CD14-positive monocyte (primary cell): Measurements from ENCODE around the gene INPP4B. TPM values are rescaled to one million over a fixed set of nuclear protein-coding genes. Genes with fewer than 3 reads are reported as not detected.

Experiments used
- DNase-seq, 3 donors: peaks; one replicate each; pipeline ENCODE4 v3.0.0-alpha.2; 2011 to 2022
- H2AFZ ChIP-seq: 2 replicates; pipeline ENCODE4 v1.6.0; 2012; ENCODE audit warnings: mild to moderate bottlenecking, low read depth, low read length, inconsistent platforms; ENCODE audit not compliant: insufficient read depth, poor library complexity, severe bottlenecking
- H3K27ac ChIP-seq, 2 donors: 1 replicate in 1 of 2; 2 replicates in 1 of 2; pipeline ENCODE4 v1.5.1; 2012 to 2013; ENCODE audit warnings: low read length in 2 of 2, control low read depth in 1 of 2, inconsistent platforms in 1 of 2, low read depth in 1 of 2, mild to moderate bottlenecking in 1 of 2
- H3K27me3 ChIP-seq, 2 donors: one replicate each; pipeline versions ENCODE4 v1.6.0 to v1.6.1; 2011 to 2013; ENCODE audit warnings: low read length in 2 of 2; ENCODE audit not compliant: control insufficient read depth in 2 of 2, insufficient read depth in 2 of 2
- H3K36me3 ChIP-seq, 2 donors: replicated peaks in 1 of 2; 1 replicate in 1 of 2; 2 replicates in 1 of 2; pipeline versions ENCODE4 v1.5.1 to v1.6.1; 2012 to 2013; ENCODE audit warnings: low read length in 2 of 2, control low read depth in 1 of 2, inconsistent platforms in 1 of 2, mild to moderate bottlenecking in 1 of 2; ENCODE audit not compliant: insufficient read depth in 2 of 2, control insufficient read depth in 1 of 2
- H3K4me1 ChIP-seq, 2 donors: 1 replicate in 1 of 2; 2 replicates in 1 of 2; pipeline versions ENCODE4 v1.5.1 to v1.6.1; 2012 to 2013; ENCODE audit warnings: low read length in 2 of 2, control low read depth in 1 of 2, inconsistent platforms in 1 of 2, mild to moderate bottlenecking in 1 of 2, moderate library complexity in 1 of 2; ENCODE audit not compliant: insufficient read depth in 2 of 2, control insufficient read depth in 1 of 2
- H3K4me2 ChIP-seq: replicated peaks from 2 replicates; pipeline ENCODE3; 2012; ENCODE audit warnings: low read length, moderate library complexity, mild to moderate bottlenecking; ENCODE audit not compliant: poor library complexity, severe bottlenecking; ENCODE audit errors: extremely low read depth
- H3K4me3 ChIP-seq, 3 experiments: fragments of 200-600 bp in 1 of 3; sonication (generic) in 1 of 3; replicated peaks in 1 of 3; 1 replicate in 2 of 3; 2 replicates in 1 of 3; pipeline ENCODE4 v1.5.1; 2011 to 2013; ENCODE audit warnings: low read length in 3 of 3, mild to moderate bottlenecking in 3 of 3, control low read depth in 2 of 3, low read depth in 2 of 3, inconsistent platforms in 1 of 3, moderate library complexity in 1 of 3
- H3K79me2 ChIP-seq: 2 replicates; pipeline ENCODE4 v1.6.0; 2012; ENCODE audit warnings: mild to moderate bottlenecking, control low read depth, inconsistent platforms, low read length, moderate library complexity; ENCODE audit not compliant: insufficient read depth
- H3K9ac ChIP-seq: 2 replicates; pipeline ENCODE4 v1.6.0; 2017; ENCODE audit warnings: low read length, mild to moderate bottlenecking; ENCODE audit not compliant: insufficient read depth, poor library complexity, severe bottlenecking
- H3K9me3 ChIP-seq, 2 donors: replicated peaks in 1 of 2; 1 replicate in 1 of 2; 2 replicates in 1 of 2; pipeline versions ENCODE4 v1.5.1 to v1.6.1; 2012 to 2013; ENCODE audit warnings: low read length in 2 of 2, control low read depth in 1 of 2; ENCODE audit not compliant: control insufficient read depth in 1 of 2, insufficient read depth in 1 of 2
- H4K20me1 ChIP-seq: 2 replicates; pipeline ENCODE4 v1.6.0; 2012; ENCODE audit warnings: mild to moderate bottlenecking, low read length, control low read depth, moderate library complexity; ENCODE audit not compliant: insufficient read depth
- H3K27ac Mint-ChIP-seq, 7 donors: one replicate each; pipeline ENCODE4 v1.8.0; 2020; ENCODE audit warnings: mild to moderate bottlenecking in 7 of 7, mixed read lengths in 7 of 7, moderate library complexity in 6 of 7, inconsistent platforms in 2 of 7
- H3K27me3 Mint-ChIP-seq, 3 donors: one replicate each; pipeline ENCODE4 v1.8.0; 2021 to 2022; ENCODE audit warnings: low read depth in 3 of 3, mild to moderate bottlenecking in 3 of 3, mixed read lengths in 3 of 3, moderate library complexity in 3 of 3, inconsistent platforms in 1 of 3
- H3K36me3 Mint-ChIP-seq, 2 donors: one replicate each; pipeline ENCODE4 v1.8.0; 2020; ENCODE audit warnings: mixed read lengths in 2 of 2, inconsistent platforms in 1 of 2, mild to moderate bottlenecking in 1 of 2
- H3K4me1 Mint-ChIP-seq: one replicate; pipeline ENCODE4 v1.8.0; 2020; ENCODE audit warnings: mild to moderate bottlenecking, mixed read lengths
- H3K4me3 Mint-ChIP-seq, 2 donors: one replicate each; pipeline ENCODE4 v1.8.0; 2020; ENCODE audit warnings: mild to moderate bottlenecking in 2 of 2, mixed read lengths in 2 of 2, moderate library complexity in 1 of 2
- H3K9me3 Mint-ChIP-seq, 7 donors: one replicate each; pipeline ENCODE4 v1.8.0; 2020 to 2022; ENCODE audit warnings: mixed read lengths in 7 of 7, mild to moderate bottlenecking in 6 of 7, moderate library complexity in 6 of 7, inconsistent platforms in 2 of 7
- CTCF ChIP-seq: fragments of 200-600 bp; IDR thresholded peaks from one replicate; pipeline ENCODE4 v1.8.0; 2022; ENCODE audit warnings: antibody characterized with exemption, mild to moderate bottlenecking
- WGBS: methylation state at CpG from one replicate; pipeline ENCODE4 v1.1.5; 2013; ENCODE audit warnings: missing lambda C conversion rate; ENCODE audit not compliant: insufficient coverage; 5-methylcytosine and 5-hydroxymethylcytosine counted together
- intact Hi-C, 2 donors: fragments of 100-400 bp; cut with micrococcal nuclease; formaldehyde crosslinking; loops; one replicate each; pipeline versions ENCODE4 v1.15.0 to v1.15.1; 2023
- polyA plus RNA-seq, 3 donors: library from polyadenylated mRNA; depleted of rRNA in 1 of 3; unstranded in 2 of 3; stranded (reverse) in 1 of 3; fragments of 300-500 nt in 2 of 3; fragments of >200 nt in 1 of 3; fragmentation: Illumina TruSeq in 2 of 3; gene quantifications; 1 replicate in 2 of 3; 2 replicates in 1 of 3; pipeline ENCODE4 v1.2.3, GENCODE V29; 2012 to 2021

The INPP4B gene
- polyA plus RNA-seq, 3 donors, result 0.13 to 0.38 (median 0.22) TPM

DNA sequence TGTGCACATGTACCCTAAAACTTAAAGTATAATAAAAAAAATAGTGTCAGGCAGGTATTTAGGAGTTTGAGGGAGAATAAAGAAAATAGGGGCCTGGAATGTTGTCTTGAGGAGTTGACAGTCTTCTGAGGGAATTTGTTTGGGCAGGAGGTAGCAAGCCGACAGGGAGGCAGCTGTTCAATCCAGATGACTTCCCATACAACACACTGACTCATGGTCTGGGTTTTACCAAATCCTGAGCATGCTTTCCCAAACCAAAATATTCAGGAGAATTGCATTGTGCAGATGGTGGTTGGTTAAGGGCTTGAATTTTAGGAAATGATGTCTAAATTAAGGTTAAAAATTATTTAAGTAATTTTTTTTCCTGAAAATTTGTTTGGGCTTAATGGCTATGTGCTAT, 430.0 kb downstream of the INPP4B start:
- no peak overlapping the region for H2AFZ ChIP-seq
- WGBS, result no CpG with 5 or more reads among the region's 1 CpG
- H3K4me3 Mint-ChIP-seq, result no peak overlapping the region

GRCh38 chr4:142414366-142414990, 431.6 kb downstream of the INPP4B start:
- H3K9ac ChIP-seq, result no peak overlapping the region
- H3K27ac ChIP-seq, result no peak overlapping the region
- Mint-ChIP-seq H3K27me3 (peaks cover 0 to 1% (median 0%) of the 10 kb centered on the region in 3 donors), H3K4me1 (no peaks in the 10 kb centered on the region), H3K9me3 (peaks cover 0 to 3% (median 0%) of the 10 kb centered on the region in 7 donors), H3K36me3 (no peaks in the 10 kb centered on the region), H3K4me3 (no peak overlapping the region), H3K27ac (no peak overlapping the region)
- H3K79me2 ChIP-seq, result no peaks in the 10 kb centered on the region
- no peak for DNase-seq
- 100% methylated on average over 3 of the region's 4 CpGs for WGBS
- intact Hi-C loops, result no loop called here
- no peaks in the 10 kb centered on the region for H3K27me3 ChIP-seq
- no peaks in the 10 kb centered on the region for H4K20me1 ChIP-seq
- H3K36me3 ChIP-seq, result no peaks in the 10 kb centered on the region
- H3K9me3 ChIP-seq, result no peaks in the 10 kb centered on the region
- H2AFZ ChIP-seq, result no peak overlapping the region
- no peaks in the 10 kb centered on the region for H3K4me1 ChIP-seq
- TF ChIP-seq CTCF, result no peak
- H3K4me2 ChIP-seq, result no peak overlapping the region
- H3K4me3 ChIP-seq, result no peak overlapping the region

More for the DNA sequence above, 430.0 kb downstream of the INPP4B start:
- intact Hi-C loops, result no loop called here
- Histone ChIP-seq H3K4me2 (no peak overlapping the region), H3K36me3 (no peaks in the 10 kb centered on the region), H3K79me2 (no peaks in the 10 kb centered on the region), H3K4me1 (no peaks in the 10 kb centered on the region), H3K27ac (no peak overlapping the region), H3K9me3 (no peaks in the 10 kb centered on the region), H3K27me3 (no peaks in the 10 kb centered on the region), H3K9ac (no peak overlapping the region), H3K4me3 (no peak overlapping the region), H4K20me1 (no peaks in the 10 kb centered on the region)
- Mint-ChIP-seq H3K4me1 (no peaks in the 10 kb centered on the region), H3K9me3 (peaks cover 0 to 3% (median 0%) of the 10 kb centered on the region in 7 donors), H3K27me3 (peaks cover 0 to 1% (median 0%) of the 10 kb centered on the region in 3 donors), H3K36me3 (no peaks in the 10 kb centered on the region), H3K27ac (no peak overlapping the region)
- no peak for TF ChIP-seq CTCF
- DNase-seq, result no peak
